ENCODE results near the gene ADCY9.
"Not testable (repeated sequence)": the region's sequence is repeated elsewhere in the genome, so short reads cannot be mapped to it uniquely, and the experiment has no call there.

Gene ADCY9

DNA sequence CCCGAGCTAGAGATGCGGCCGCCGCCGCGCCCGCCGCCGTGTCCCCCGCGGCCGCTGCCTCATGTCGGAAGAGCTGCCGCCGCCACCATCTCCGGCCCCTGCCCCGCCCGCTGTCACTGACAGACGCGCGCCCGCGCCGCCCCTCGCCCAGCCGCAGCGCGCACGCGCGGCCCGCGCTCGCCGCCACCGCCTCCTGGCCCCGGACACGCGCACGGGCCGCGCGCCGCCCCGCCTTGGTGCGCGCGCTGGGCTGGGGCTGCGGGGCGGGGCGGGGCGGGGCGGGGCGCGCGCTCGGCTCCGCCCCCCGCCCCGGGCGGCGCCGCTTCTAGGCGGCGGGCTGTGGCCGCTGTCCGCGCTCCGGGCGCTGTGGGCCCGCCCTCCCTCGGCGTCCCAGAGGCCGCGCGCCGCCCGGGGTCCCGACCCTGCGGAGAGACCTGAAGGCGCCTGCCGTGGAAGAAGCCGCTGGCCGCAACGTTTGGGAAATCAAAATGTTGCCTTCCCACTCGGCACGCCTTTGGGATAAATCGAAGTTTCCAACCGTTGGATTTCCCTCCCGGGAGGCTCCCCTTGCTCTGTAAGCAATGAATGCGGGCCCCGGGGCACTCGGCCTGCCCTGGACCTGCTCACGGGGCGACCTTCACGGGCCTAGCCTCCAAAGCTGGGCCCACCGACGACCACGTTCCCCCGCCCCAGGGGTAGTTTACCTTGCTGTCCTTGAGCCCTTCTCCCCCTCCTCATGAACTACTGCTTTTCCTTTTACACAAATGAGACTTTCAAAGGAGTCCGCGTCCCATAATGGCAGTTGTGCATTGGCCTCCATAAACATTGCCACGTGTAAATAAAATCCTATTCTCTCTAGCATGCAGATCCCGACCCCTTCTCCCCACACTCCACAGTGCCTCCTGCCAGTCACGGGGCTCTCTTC, at the start of gene ADCY9:
Gene ADCY9, minus strand, starts transcription at position 118 of the 925 bp plus-strand sequence. CDS start 1,000 bp downstream, outside the sequence.
- no peaks in the 10 kb centered on the region for H3K27me3 ChIP-seq (ENCODE audit: control insufficient read depth in 5 of 5, insufficient read depth in 4 of 5, low read length in 5 of 5)
- no peaks in the 10 kb centered on the region for H3K9me3 ChIP-seq (ENCODE audit: control insufficient read depth in 5 of 5, low read length in 5 of 5)
- peak within 1 kb of the TSS; percentile 41 for H3K27ac ChIP-seq (ENCODE audit: low read depth, low read length)
- H3K9ac ChIP-seq (ENCODE audit: low read length in 5 of 5): peak within 1 kb of the TSS in 4 of 5 donors; percentile 68 to 89 (median 78)
- peak within 1 kb of the TSS; percentile 69 to 76 (median 75) for H3K4me3 ChIP-seq (ENCODE audit: low read depth in 1 of 5, low read length in 5 of 5)
- H3K4me1 ChIP-seq (ENCODE audit: control insufficient read depth in 5 of 5, insufficient read depth in 5 of 5, low read length in 5 of 5): peaks cover 0 to 47% (median 46%) of the 10 kb centered on the region in 5 donors
- no peaks in the 10 kb centered on the region for H3K36me3 ChIP-seq (ENCODE audit: control insufficient read depth in 5 of 5, insufficient read depth in 5 of 5, low read length in 5 of 5)

DNA sequence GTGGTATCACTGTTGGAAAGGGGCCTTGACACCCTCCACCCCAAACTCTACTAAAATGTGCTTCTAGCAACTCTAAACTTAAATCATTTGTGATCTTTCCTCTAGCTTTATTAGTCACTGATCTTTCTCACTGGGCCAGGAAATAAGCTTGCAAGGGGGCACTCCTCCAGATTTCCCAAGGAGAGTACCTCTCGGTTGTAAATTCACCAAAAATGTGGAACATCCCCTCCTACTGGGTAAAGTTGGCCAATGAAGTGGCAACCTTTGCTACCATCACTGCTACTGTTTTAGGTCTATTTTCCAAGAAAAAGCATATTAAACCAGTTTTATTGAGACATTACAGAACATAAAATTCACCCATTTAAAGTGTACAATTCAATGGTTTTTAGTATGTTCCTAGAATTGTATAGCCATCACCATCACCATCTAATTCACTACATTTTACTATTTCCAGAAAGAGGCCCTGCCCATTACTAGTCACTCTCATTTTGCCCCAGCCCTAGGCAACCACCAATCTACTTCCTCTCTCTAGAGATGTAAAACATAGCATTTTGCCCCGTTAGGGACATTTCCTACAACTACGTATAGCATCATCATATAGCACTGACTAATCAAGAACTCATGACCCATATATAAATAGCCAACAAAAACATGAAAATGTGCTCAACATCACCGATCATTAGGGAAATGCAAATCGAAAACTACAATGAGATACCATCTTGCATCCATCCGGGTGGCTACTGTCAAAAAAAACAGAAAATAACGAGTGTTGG, 44.6 kb upstream of the ADCY9 start:
- no peaks in the 10 kb centered on the region for H3K27me3 ChIP-seq (ENCODE audit: control insufficient read depth in 5 of 5, insufficient read depth in 4 of 5, low read length in 5 of 5)
- no peak overlapping the region for H3K27ac ChIP-seq (ENCODE audit: low read depth, low read length)
- no peaks in the 10 kb centered on the region for H3K4me1 ChIP-seq (ENCODE audit: control insufficient read depth in 5 of 5, insufficient read depth in 5 of 5, low read length in 5 of 5)
- H3K36me3 ChIP-seq (ENCODE audit: control insufficient read depth in 5 of 5, insufficient read depth in 5 of 5, low read length in 5 of 5): no peaks in the 10 kb centered on the region
- H3K4me3 ChIP-seq (ENCODE audit: low read depth in 1 of 5, low read length in 5 of 5): no peak overlapping the region
- no peak overlapping the region for H3K9ac ChIP-seq (ENCODE audit: low read length in 5 of 5)
- peaks cover 0 to 2% (median 0%) of the 10 kb centered on the region in 5 donors for H3K9me3 ChIP-seq (ENCODE audit: control insufficient read depth in 5 of 5, low read length in 5 of 5)

DNA sequence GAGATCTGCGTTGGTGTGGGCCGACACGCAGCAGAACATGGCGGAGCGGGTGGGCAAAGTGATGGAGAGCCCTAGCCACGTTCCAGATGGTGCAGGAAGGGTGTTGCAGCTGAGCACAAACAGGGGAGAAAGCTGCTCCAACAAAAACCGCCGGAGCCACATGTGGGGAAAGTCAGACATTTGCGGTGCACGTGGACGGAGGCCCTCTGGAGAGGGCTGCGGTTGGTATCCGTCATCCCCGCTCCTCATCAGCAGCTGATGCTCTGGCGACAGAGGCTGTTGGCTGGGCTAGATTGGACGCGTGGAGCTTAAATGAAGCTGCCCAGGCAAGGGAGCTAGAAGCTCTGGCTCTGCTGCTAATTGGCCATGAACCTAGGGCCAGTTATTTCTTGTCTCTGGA, 43.5 kb upstream of the ADCY9 start:
- no peaks in the 10 kb centered on the region for H3K27me3 ChIP-seq (ENCODE audit: control insufficient read depth in 5 of 5, insufficient read depth in 4 of 5, low read length in 5 of 5)

DNA sequence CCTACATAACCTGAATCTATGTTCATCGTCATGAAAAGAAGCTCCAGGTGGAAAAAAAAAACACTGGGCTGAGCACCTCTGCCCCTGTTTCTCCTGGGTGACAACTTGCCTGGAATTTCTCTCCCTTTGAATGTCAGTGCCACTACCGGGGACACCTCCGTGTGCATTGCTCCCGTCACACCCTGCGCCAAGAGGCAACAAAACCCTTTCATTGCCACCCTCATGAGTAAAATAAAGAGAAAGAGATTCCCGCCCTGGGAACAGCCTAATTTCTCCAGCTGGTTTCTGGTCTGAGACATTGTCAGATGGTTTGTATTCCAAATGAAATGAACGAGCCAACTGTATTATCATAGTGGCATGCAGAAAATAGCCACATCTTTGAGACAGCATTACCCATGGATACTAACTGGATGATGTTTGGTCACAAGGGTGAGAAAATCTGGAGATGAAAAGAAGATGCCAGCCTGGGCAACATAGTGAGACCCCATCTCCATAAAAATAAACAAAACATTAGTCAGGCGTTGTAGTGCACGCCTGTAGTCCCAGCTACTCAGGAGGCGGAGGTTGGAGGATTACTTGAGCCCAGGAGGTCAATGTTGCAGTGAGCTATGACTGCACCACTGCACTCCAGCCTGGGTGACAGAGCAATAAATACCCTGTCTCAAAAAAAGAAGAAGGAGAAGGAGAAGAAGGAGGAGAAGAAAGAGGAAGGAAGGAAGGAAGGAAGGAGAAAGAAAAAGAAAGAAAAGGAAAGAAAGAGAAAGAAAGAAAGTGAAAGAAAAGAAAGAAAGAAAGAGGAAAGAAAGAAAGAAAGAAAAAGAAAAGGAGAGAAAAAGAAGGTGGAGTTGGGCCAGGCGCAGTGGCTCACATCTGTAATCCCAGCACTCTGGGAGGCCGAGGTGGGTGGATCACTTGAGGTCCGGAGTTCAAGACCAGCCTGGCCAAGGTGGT, 42.2 kb upstream of the ADCY9 start:
- H3K27me3 ChIP-seq (ENCODE audit: control insufficient read depth in 5 of 5, insufficient read depth in 4 of 5, low read length in 5 of 5): no peaks in the 10 kb centered on the region
- no peaks in the 10 kb centered on the region for H3K36me3 ChIP-seq (ENCODE audit: control insufficient read depth in 5 of 5, insufficient read depth in 5 of 5, low read length in 5 of 5)
- H3K4me3 ChIP-seq (ENCODE audit: low read depth in 1 of 5, low read length in 5 of 5): no peak overlapping the region
- H3K4me1 ChIP-seq (ENCODE audit: control insufficient read depth in 5 of 5, insufficient read depth in 5 of 5, low read length in 5 of 5): no peaks in the 10 kb centered on the region
- no peak overlapping the region for H3K9ac ChIP-seq (ENCODE audit: low read length in 5 of 5)
- H3K27ac ChIP-seq (ENCODE audit: low read depth, low read length): no peak overlapping the region
- peaks cover 0 to 3% (median 0%) of the 10 kb centered on the region in 5 donors for H3K9me3 ChIP-seq (ENCODE audit: control insufficient read depth in 5 of 5, low read length in 5 of 5)

More for the DNA sequence above, 43.5 kb upstream of the ADCY9 start:
- H3K9me3 ChIP-seq (ENCODE audit: control insufficient read depth in 5 of 5, low read length in 5 of 5): peaks cover 0 to 3% (median 0%) of the 10 kb centered on the region in 5 donors
- no peak overlapping the region for H3K9ac ChIP-seq (ENCODE audit: low read length in 5 of 5)
- no peak overlapping the region for H3K27ac ChIP-seq (ENCODE audit: low read depth, low read length)
- no peaks in the 10 kb centered on the region for H3K4me1 ChIP-seq (ENCODE audit: control insufficient read depth in 5 of 5, insufficient read depth in 5 of 5, low read length in 5 of 5)
- no peak overlapping the region for H3K4me3 ChIP-seq (ENCODE audit: low read depth in 1 of 5, low read length in 5 of 5)
- no peaks in the 10 kb centered on the region for H3K36me3 ChIP-seq (ENCODE audit: control insufficient read depth in 5 of 5, insufficient read depth in 5 of 5, low read length in 5 of 5)

DNA sequence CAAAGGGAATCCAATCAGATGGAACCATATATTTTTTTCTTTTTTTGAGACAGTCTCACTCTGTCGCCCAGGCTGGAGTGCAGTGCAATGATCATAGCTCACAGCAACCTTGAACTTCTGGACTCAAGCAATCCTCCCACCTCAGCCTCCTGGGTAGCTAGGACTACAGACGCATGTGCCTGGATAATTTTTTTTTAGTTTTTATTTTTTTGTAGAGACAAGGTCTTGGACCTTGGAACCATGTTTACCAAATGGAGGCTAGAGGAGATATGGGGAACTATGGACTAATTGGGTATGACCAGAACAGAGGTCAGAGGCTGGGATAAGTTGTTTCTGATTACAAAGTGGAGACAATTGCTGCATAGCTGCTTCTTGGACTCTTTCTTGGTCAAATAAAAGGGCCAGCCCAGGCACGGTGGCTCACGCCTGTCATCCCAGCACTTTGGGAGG, 41.2 kb upstream of the ADCY9 start:
- Histone ChIP-seq H3K27me3 (ENCODE audit: control insufficient read depth in 5 of 5, insufficient read depth in 4 of 5, low read length in 5 of 5) (no peaks in the 10 kb centered on the region), H3K4me3 (ENCODE audit: low read depth in 1 of 5, low read length in 5 of 5) (no peak overlapping the region), H3K9ac (ENCODE audit: low read length in 5 of 5) (no peak overlapping the region), H3K4me1 (ENCODE audit: control insufficient read depth in 5 of 5, insufficient read depth in 5 of 5, low read length in 5 of 5) (no peaks in the 10 kb centered on the region), H3K9me3 (ENCODE audit: control insufficient read depth in 5 of 5, low read length in 5 of 5) (peaks cover 0 to 3% (median 0%) of the 10 kb centered on the region in 5 donors), H3K36me3 (ENCODE audit: control insufficient read depth in 5 of 5, insufficient read depth in 5 of 5, low read length in 5 of 5) (no peaks in the 10 kb centered on the region), H3K27ac (ENCODE audit: low read depth, low read length) (no peak overlapping the region)

DNA sequence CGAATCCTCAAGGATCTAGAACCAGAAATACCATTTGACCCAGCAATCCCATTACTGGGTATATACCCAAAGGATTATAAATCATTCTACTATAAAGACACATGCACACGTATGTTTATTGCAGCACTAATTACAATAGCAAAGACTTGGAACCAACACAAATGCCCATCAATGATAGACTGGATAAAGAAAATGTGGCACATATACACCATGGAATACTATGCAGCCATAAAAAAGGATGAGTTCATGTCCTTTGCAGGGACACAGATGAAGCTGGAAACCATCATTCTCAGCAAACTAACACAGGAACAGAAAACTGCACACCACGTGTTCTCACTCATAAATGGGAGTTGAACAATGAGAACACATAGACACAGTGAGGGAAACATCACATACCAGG, 40.3 kb upstream of the ADCY9 start:
- not testable (repeated sequence) for H3K9ac ChIP-seq (ENCODE audit: low read length in 5 of 5); H3K36me3 ChIP-seq (ENCODE audit: control insufficient read depth in 5 of 5, insufficient read depth in 5 of 5, low read length in 5 of 5); H3K4me3 ChIP-seq (ENCODE audit: low read depth in 1 of 5, low read length in 5 of 5); H3K9me3 ChIP-seq (ENCODE audit: control insufficient read depth in 5 of 5, low read length in 5 of 5); H3K27ac ChIP-seq (ENCODE audit: low read depth, low read length); H3K4me1 ChIP-seq (ENCODE audit: control insufficient read depth in 5 of 5, insufficient read depth in 5 of 5, low read length in 5 of 5); H3K27me3 ChIP-seq (ENCODE audit: control insufficient read depth in 5 of 5, insufficient read depth in 4 of 5, low read length in 5 of 5)

DNA sequence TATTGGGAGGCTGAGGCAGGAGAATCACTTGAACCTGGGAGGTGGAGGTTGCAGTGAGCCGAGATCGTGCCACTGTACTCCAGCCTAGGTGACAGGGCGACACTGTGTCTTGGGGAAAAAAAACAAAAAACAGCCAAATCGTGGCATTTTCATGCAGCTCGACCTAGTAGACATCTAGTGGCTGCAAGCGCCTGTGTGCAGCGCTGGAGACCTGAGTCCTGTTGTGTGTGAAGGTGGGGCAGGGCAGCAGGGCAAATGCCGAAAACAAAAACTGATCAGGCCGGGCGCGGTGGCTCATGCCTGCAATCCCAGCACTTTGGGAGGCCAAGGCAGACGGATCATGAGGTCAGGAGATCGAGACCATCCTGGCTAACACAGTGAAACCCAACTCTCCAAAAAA, 37.1 kb upstream of the ADCY9 start:
- not testable (repeated sequence) for H3K27ac ChIP-seq (ENCODE audit: low read depth, low read length); H3K9me3 ChIP-seq (ENCODE audit: control insufficient read depth in 5 of 5, low read length in 5 of 5); H3K27me3 ChIP-seq (ENCODE audit: control insufficient read depth in 5 of 5, insufficient read depth in 4 of 5, low read length in 5 of 5)

DNA sequence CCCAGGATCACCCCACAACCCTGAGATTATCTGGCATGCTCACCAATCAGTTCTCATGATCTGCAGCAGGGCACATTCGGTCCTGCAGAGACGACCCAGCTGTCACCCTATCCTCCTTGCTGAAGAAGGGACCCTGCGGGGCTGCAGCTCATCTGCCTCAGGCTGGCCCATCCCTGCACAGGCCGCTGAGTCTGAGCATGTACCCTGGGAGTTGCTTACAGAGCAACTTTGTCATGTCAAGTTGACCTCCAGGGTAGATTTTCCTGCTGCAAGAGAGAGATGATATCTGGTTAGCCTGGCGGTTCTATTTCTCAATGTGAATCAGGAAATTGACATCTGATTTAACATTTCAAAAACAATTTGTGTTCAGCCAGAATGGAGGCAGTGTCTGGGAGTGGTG, 36.0 kb upstream of the ADCY9 start:
- Histone ChIP-seq H3K9me3 (ENCODE audit: control insufficient read depth in 5 of 5, low read length in 5 of 5) (peaks cover 0 to 5% (median 0%) of the 10 kb centered on the region in 5 donors), H3K27me3 (ENCODE audit: control insufficient read depth in 5 of 5, insufficient read depth in 4 of 5, low read length in 5 of 5) (peaks cover 0 to 8% (median 0%) of the 10 kb centered on the region in 5 donors), H3K4me1 (ENCODE audit: control insufficient read depth in 5 of 5, insufficient read depth in 5 of 5, low read length in 5 of 5) (no peaks in the 10 kb centered on the region), H3K27ac (ENCODE audit: low read depth, low read length) (no peak overlapping the region), H3K36me3 (ENCODE audit: control insufficient read depth in 5 of 5, insufficient read depth in 5 of 5, low read length in 5 of 5) (no peaks in the 10 kb centered on the region), H3K4me3 (ENCODE audit: low read depth in 1 of 5, low read length in 5 of 5) (no peak overlapping the region), H3K9ac (ENCODE audit: low read length in 5 of 5) (no peak overlapping the region)

More for the DNA sequence above, 37.1 kb upstream of the ADCY9 start:
- not testable (repeated sequence) for H3K4me3 ChIP-seq (ENCODE audit: low read depth in 1 of 5, low read length in 5 of 5); H3K36me3 ChIP-seq (ENCODE audit: control insufficient read depth in 5 of 5, insufficient read depth in 5 of 5, low read length in 5 of 5); H3K9ac ChIP-seq (ENCODE audit: low read length in 5 of 5); H3K4me1 ChIP-seq (ENCODE audit: control insufficient read depth in 5 of 5, insufficient read depth in 5 of 5, low read length in 5 of 5)

DNA sequence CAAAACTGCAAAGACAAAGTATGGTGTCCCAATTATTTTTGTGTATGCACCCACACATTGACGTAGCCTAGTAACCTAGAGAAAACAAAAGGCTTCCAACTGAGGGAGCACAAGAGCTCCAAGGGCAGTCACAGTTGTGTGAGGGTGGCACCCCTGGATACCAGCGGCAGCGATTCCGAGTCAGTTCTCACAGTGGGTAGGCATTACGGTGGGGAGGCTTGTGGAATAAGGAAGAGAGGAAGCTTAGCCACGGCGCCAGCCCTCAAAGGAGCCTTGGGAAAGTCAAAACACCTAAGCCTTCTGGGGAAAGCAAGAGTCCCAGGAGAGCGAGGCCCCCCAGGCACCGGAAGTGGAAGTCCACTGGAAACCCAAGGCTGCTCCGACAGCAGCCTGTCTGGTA, 31.0 kb upstream of the ADCY9 start:
- no peak overlapping the region for H3K4me3 ChIP-seq (ENCODE audit: low read depth in 1 of 5, low read length in 5 of 5)
- no peak overlapping the region for H3K9ac ChIP-seq (ENCODE audit: low read length in 5 of 5)
- peaks cover 0 to 7% (median 0%) of the 10 kb centered on the region in 5 donors for H3K27me3 ChIP-seq (ENCODE audit: control insufficient read depth in 5 of 5, insufficient read depth in 4 of 5, low read length in 5 of 5)
- H3K36me3 ChIP-seq (ENCODE audit: control insufficient read depth in 5 of 5, insufficient read depth in 5 of 5, low read length in 5 of 5): no peaks in the 10 kb centered on the region
- no peaks in the 10 kb centered on the region for H3K4me1 ChIP-seq (ENCODE audit: control insufficient read depth in 5 of 5, insufficient read depth in 5 of 5, low read length in 5 of 5)
- no peak overlapping the region for H3K27ac ChIP-seq (ENCODE audit: low read depth, low read length)
- peaks cover 0 to 2% (median 0%) of the 10 kb centered on the region in 5 donors for H3K9me3 ChIP-seq (ENCODE audit: control insufficient read depth in 5 of 5, low read length in 5 of 5)

Data from subcutaneous abdominal adipose tissue (tissue), 5 donors.